Skeletal muscle cell (primary cell): Measurements from ENCODE around the gene NRDE2.
A peak's percentile ranks its signal among the peaks of the same experiment; 100 is the strongest.
"Not testable (repeated sequence)": the region's sequence is repeated elsewhere in the genome, so short reads cannot be mapped to it uniquely, and the experiment has no call there.

ENCODE experiments used
- DNase-seq: peaks from one replicate; pipeline ENCODE4 v3.0.0-alpha.2; 2010; ENCODE audit warnings: low read depth
- H3K4me3 ChIP-seq: 2 replicates; pipeline ENCODE4 v1.5.1; 2011; ENCODE audit warnings: low read depth, mild to moderate bottlenecking, control low read depth, low read length, moderate library complexity

The NRDE2 gene

GRCh38 chr14:90276646-90277367 is 54.9 kb downstream of the NRDE2 start:
- no peak for DNase-seq
- no peak overlapping the region for H3K4me3 ChIP-seq

GRCh38 chr14:90275820-90276219 is 55.9 kb downstream of the NRDE2 start:
- DNase-seq = no peak
- no peak overlapping the region for H3K4me3 ChIP-seq

GRCh38 chr14:90275458-90275814 is 56.3 kb downstream of the NRDE2 start:
- H3K4me3 ChIP-seq = no peak overlapping the region
- no peak for DNase-seq

GRCh38 chr14:90274808-90275457 is 56.8 kb downstream of the NRDE2 start:
- H3K4me3 ChIP-seq = no peak overlapping the region
- DNase-seq = peak; percentile 49

GRCh38 chr14:90274019-90274418 is 57.7 kb downstream of the NRDE2 start:
- no peak overlapping the region for H3K4me3 ChIP-seq
- DNase-seq = no peak

GRCh38 chr14:90273532-90273931 is 58.2 kb downstream of the NRDE2 start:
- no peak for DNase-seq
- H3K4me3 ChIP-seq = no peak overlapping the region

GRCh38 chr14:90272523-90272922 is 59.2 kb downstream of the NRDE2 start:
- no peak for DNase-seq
- H3K4me3 ChIP-seq = no peak overlapping the region

- DNase-seq = no peak
- no peak overlapping the region for H3K4me3 ChIP-seq
These were observed 63.3 kb downstream of the NRDE2 start for GRCh38 chr14:90268420-90268819.

GRCh38 chr14:90266441-90267154 is 65.1 kb downstream of the NRDE2 start:
- DNase-seq = no peak
- no peak overlapping the region for H3K4me3 ChIP-seq

GRCh38 chr14:90263748-90264449 is 67.8 kb downstream of the NRDE2 start:
- DNase-seq = no peak
- H3K4me3 ChIP-seq = no peak overlapping the region

- peak within 1 kb of the TSS; percentile 79 for H3K4me3 ChIP-seq
- DNase-seq = peak; percentile 83
These were observed 75.2 kb downstream of the NRDE2 start, which contains the start of gene PSMC1 for GRCh38 chr14:90256354-90257131. Gene PSMC1, plus strand, starts transcription at chr14:90256553. Its CDS starts 45 bp downstream, at chr14:90256598.

GRCh38 chr14:90255871-90256270 is 75.9 kb downstream of the NRDE2 start:
- H3K4me3 ChIP-seq = peak overlapping the region; percentile 79
- no peak for DNase-seq

GRCh38 chr14:90253826-90254225 is 77.9 kb downstream of the NRDE2 start:
- DNase-seq = no peak
- no peak overlapping the region for H3K4me3 ChIP-seq

- DNase-seq = no peak
- no peak overlapping the region for H3K4me3 ChIP-seq
These were observed 83.1 kb downstream of the NRDE2 start for GRCh38 chr14:90248594-90248993.

- not testable (repeated sequence) for H3K4me3 ChIP-seq, DNase-seq
These were observed 84.3 kb downstream of the NRDE2 start for GRCh38 chr14:90247441-90247840.

- no peak overlapping the region for H3K4me3 ChIP-seq
- no peak for DNase-seq
These were observed 84.8 kb downstream of the NRDE2 start for GRCh38 chr14:90246936-90247335.

- no peak for DNase-seq
These were observed 89.3 kb downstream of the NRDE2 start for GRCh38 chr14:90242444-90242843.

GRCh38 chr14:90239139-90239538 is 92.6 kb downstream of the NRDE2 start:
- H3K4me3 ChIP-seq = no peak overlapping the region
- DNase-seq = no peak

More at GRCh38 chr14:90242444-90242843, 89.3 kb downstream of the NRDE2 start:
- no peak overlapping the region for H3K4me3 ChIP-seq
